Measurements from ENCODE around the gene TIMM22.
"Not testable (repeated sequence)": the region's sequence is repeated elsewhere in the genome, so short reads cannot be mapped to it uniquely, and the experiment has no call there.

The TIMM22 gene

GRCh38 chr17:1042486-1042885 lies 45.6 kb downstream of the TIMM22 start:
- DNase-seq: no peak

DNA sequence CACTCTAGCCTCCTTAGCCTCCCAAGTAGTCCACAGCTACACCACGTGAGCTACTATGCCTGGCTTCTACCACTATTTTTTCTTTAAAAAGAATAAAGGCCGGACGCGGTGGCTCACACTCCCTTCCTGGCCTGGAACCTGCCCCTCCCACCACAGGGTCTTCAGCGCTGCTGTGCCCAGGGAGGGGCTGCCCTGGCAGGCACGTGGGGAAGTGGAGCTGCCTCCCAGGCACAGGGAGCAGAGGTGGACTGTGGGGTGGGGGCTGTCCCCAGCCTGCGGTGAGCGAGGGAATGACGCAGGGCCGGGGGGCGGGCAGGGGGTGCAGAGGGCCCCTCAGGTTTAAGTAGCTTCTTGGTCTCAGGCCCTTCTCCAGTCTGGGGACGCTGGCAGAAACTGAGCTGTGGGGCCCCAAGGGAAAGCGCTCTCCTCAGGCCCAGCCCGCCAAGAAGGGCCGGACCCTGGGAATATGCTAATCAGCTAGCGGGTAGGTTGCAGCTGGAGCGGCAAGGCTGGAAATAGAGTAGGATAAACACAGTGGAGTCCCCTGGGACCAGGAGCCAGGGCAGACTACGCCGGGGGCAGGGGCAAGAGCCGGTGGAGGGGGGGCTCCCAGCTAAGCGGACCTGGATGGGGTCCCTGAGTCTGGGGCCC lies 46.8 kb downstream of the TIMM22 start:
- no peak for DNase-seq

- DNase-seq: not testable (repeated sequence)
Observed at GRCh38 chr17:1044387-1045009, 47.6 kb downstream of the TIMM22 start.

GRCh38 chr17:1045456-1045855 lies 48.5 kb downstream of the TIMM22 start:
- DNase-seq: no peak

- DNase-seq: no peak
Observed at GRCh38 chr17:1047177-1047878, 50.4 kb downstream of the TIMM22 start.

GRCh38 chr17:1047879-1048470 lies 51.0 kb downstream of the TIMM22 start:
- no peak for DNase-seq

DNA sequence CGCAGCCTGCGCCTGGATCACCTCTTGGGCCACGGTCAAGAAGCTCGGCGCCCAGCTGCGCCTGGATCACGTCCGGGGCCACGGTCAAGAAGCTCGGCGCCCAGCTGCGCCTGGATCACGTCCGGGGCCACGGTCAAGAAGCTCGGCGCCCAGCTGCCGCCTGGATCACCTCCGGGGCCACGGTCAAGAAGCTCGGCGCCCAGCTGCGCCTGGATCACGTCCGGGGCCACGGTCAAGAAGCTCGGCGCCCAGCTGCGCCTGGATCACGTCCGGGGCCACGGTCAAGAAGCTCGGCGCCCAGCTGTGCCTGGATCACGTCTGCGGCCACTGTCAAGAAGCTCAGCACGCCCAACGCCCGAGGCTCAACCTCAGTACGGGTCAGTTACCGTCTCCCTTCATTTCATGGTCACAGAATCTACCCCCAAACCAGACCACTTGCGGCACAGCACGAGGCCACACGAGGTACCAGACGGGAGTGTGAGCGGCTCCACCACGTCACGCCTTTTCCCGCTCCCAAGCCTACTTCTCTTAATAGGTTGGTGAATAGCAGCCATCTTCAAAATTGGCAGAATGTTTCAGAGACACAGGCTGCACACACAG lies 51.7 kb downstream of the TIMM22 start:
- not testable (repeated sequence) for DNase-seq

GRCh38 chr17:1049446-1050225 lies 52.7 kb downstream of the TIMM22 start:
- no peak for DNase-seq

DNA sequence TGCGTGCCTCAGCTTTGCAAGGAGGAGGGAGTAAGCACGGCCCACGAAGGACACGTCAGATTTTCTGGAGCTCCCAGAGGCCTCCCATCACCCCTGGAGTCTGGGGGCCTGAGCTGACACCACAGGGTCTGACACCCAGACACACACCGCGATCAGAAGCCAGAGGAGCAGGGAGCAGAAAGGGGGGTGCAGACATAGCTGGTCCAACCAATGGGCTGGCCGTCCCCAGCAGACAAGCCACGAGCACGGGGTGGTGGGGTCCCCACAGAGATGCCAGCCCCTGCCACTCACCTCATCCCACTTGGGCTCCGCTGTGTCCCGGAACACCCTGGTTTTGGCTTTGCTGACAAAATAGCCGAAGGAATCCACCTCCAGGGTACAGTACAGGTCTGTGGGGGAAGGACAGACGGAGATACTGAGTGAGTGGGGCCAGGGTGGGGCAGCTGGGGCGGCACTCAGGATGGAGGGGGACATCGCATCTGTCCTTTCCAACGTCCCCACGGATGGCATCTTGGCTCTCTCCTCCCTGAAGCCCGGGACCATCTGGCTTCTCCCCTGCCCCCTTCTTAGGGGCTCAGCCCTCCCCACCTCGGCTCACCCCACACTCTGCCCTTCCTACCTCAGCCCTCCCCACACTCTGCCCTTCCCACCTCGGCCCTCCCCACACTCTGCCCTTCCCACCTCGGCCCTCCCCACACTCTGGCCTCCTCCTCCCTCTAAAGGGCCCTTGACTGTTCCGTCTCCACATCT lies 53.5 kb downstream of the TIMM22 start:
- no peak for DNase-seq

- DNase-seq: no peak
Observed at GRCh38 chr17:1050996-1051925, 54.3 kb downstream of the TIMM22 start.

Data from activated effector memory CD4-positive, alpha-beta T cell treated with Interleukin-2 at 50 U/mL for 16 hours (primary cell).